LNCaP clone FGC (cell line): ENCODE measurements around the gene UQCR11.

Experiments
- DNase-seq: peaks from one replicate; pipeline ENCODE4 v3.0.0-alpha.2; 2011; ENCODE audit warnings: low read depth
- H3K4me3 ChIP-seq: 2 replicates; pipeline ENCODE4 v1.5.1; 2011; ENCODE audit warnings: mild to moderate bottlenecking, low read depth, low read length, control low read depth
- CTCF ChIP-seq: IDR thresholded peaks from 2 replicates; pipeline ENCODE4 v1.5.1; 2012; ENCODE audit warnings: mild to moderate bottlenecking; ENCODE audit not compliant: control insufficient read depth, insufficient read depth; ENCODE audit errors: extremely low read depth

UQCR11 gene

GRCh38 chr19:1615156-1615765, 10.0 kb upstream of the UQCR11 start:
- DNase-seq = no peak
- TF ChIP-seq CTCF = no peak
- H3K4me3 ChIP-seq = no peak overlapping the region

GRCh38 chr19:1613808-1614570, 8.7 kb upstream of the UQCR11 start:
- TF ChIP-seq CTCF = no peak
- DNase-seq = no peak
- no peak overlapping the region for H3K4me3 ChIP-seq

GRCh38 chr19:1613146-1613545, 7.9 kb upstream of the UQCR11 start:
- H3K4me3 ChIP-seq = no peak overlapping the region
- no peak for TF ChIP-seq CTCF
- no peak for DNase-seq

GRCh38 chr19:1612114-1613086, 7.1 kb upstream of the UQCR11 start:
- TF ChIP-seq CTCF = no peak
- no peak overlapping the region for H3K4me3 ChIP-seq
- no peak for DNase-seq

GRCh38 chr19:1611353-1611752, 6.1 kb upstream of the UQCR11 start:
- TF ChIP-seq CTCF = no peak
- H3K4me3 ChIP-seq = no peak overlapping the region
- DNase-seq = no peak

- no peak for TF ChIP-seq CTCF
- no peak for DNase-seq
- no peak overlapping the region for H3K4me3 ChIP-seq
Measured at GRCh38 chr19:1610579-1610978, 5.3 kb upstream of the UQCR11 start.
